Right atrium auricular region (tissue), 2 donors: ENCODE results near the gene ZNF608. TPM values are rescaled to one million over a fixed set of nuclear protein-coding genes. Genes with fewer than 3 reads are reported as not detected.

Experiments
- DNase-seq: peaks from one replicate; pipeline ENCODE4 v3.0.0-alpha.2; 2019; ENCODE audit warnings: low spot score
- H3K27ac ChIP-seq, 2 donors: fragments of 200-600 bp; sonication (generic); 1 replicate in 1 of 2; 2 replicates in 1 of 2; pipeline ENCODE4 v1.5.1; 2016 to 2019
- H3K27me3 ChIP-seq, 2 donors: fragments of 200-600 bp; sonication (generic); one replicate each; pipeline versions ENCODE4 v1.5.1 to v1.6.0; 2017 to 2019
- H3K36me3 ChIP-seq: fragments of 200-600 bp; sonication (generic); one replicate; pipeline ENCODE4 v1.5.1; 2016
- H3K4me1 ChIP-seq, 2 donors: fragments of 200-600 bp; sonication (generic); one replicate each; pipeline versions ENCODE4 v1.5.1 to v1.6.0; 2017 to 2019
- H3K4me3 ChIP-seq, 2 donors: fragments of 200-600 bp; sonication (generic); 1 replicate in 1 of 2; 2 replicates in 1 of 2; pipeline ENCODE4 v1.5.1; 2017 to 2019; ENCODE audit warnings: mild to moderate bottlenecking in 1 of 2, moderate library complexity in 1 of 2
- H3K9me3 ChIP-seq, 2 donors: fragments of 200-600 bp; sonication (generic); one replicate each; pipeline ENCODE4 v1.5.1; 2019
- total RNA-seq, 2 donors: library from RNA; depleted of rRNA; stranded (reverse); fragments of >200 nt; gene quantifications; one replicate each; pipeline ENCODE4 v1.1.0, GENCODE V29; 2016
- TF ChIP-seq, protein P1 (sequence below), 2 donors: fragments of 200-600 bp; sonication (generic); IDR thresholded peaks; one replicate each; pipeline ENCODE4 v1.5.1; 2019; ENCODE audit warnings: antibody characterized with exemption in 2 of 2

Gene ZNF608
- total RNA-seq, 2 donors from 2014 or later, result 29.4 to 38.7 TPM

GRCh38 chr5:124703995-124704394, 42.4 kb downstream of the ZNF608 start:
- H3K27me3 ChIP-seq, result no peaks in the 10 kb centered on the region
- no peaks in the 10 kb centered on the region for H3K36me3 ChIP-seq
- TF ChIP-seq, protein P1, sequence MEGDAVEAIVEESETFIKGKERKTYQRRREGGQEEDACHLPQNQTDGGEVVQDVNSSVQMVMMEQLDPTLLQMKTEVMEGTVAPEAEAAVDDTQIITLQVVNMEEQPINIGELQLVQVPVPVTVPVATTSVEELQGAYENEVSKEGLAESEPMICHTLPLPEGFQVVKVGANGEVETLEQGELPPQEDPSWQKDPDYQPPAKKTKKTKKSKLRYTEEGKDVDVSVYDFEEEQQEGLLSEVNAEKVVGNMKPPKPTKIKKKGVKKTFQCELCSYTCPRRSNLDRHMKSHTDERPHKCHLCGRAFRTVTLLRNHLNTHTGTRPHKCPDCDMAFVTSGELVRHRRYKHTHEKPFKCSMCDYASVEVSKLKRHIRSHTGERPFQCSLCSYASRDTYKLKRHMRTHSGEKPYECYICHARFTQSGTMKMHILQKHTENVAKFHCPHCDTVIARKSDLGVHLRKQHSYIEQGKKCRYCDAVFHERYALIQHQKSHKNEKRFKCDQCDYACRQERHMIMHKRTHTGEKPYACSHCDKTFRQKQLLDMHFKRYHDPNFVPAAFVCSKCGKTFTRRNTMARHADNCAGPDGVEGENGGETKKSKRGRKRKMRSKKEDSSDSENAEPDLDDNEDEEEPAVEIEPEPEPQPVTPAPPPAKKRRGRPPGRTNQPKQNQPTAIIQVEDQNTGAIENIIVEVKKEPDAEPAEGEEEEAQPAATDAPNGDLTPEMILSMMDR (IDR thresholded peaks at IDR 0.05), result no peak
- peak overlapping the region in 1 of 2 donors; percentile 52 for H3K27ac ChIP-seq
- DNase-seq, result no peak
- peaks cover 0 to 74% of the 10 kb centered on the region in 2 donors for H3K4me1 ChIP-seq
- no peak overlapping the region for H3K4me3 ChIP-seq
- no peaks in the 10 kb centered on the region for H3K9me3 ChIP-seq

- Histone ChIP-seq H3K27me3 (no peaks in the 10 kb centered on the region), H3K4me1 (peaks cover 0 to 73% of the 10 kb centered on the region in 2 donors), H3K4me3 (no peak overlapping the region), H3K27ac (peak overlapping the region in 1 of 2 donors; percentile 52), H3K36me3 (no peaks in the 10 kb centered on the region), H3K9me3 (no peaks in the 10 kb centered on the region)
- TF ChIP-seq, protein P1 (IDR thresholded peaks at IDR 0.05), result no peak
- no peak for DNase-seq
Measured at GRCh38 chr5:124702525-124702924, 43.9 kb downstream of the ZNF608 start.

GRCh38 chr5:124701873-124702425, 44.5 kb downstream of the ZNF608 start:
- DNase-seq, result no peak
- H3K27me3 ChIP-seq, result no peaks in the 10 kb centered on the region
- peak overlapping the region in 1 of 2 donors; percentile 52 for H3K27ac ChIP-seq
- no peak overlapping the region for H3K4me3 ChIP-seq
- no peaks in the 10 kb centered on the region for H3K36me3 ChIP-seq
- H3K4me1 ChIP-seq, result peaks cover 0 to 67% of the 10 kb centered on the region in 2 donors
- no peaks in the 10 kb centered on the region for H3K9me3 ChIP-seq
- TF ChIP-seq, protein P1 (IDR thresholded peaks at IDR 0.05), result no peak

DNA sequence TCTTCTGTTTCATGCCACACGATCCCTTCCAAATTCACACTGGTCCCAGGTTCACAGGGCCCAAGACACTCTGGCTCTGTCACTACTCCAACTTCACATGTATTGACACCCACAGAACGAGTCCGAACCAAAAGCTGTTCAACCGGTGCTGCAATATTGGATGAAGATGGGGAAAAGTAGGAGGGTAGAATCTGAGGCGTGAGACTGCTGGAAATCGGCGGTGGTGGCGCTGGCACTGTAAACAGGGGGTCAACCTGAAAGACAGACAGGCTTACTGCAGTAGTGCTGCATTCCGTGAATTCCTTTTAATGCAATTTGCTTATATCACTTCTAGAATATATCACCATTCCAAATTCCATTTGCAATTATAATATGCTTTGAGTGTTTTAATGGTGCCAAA, 45.4 kb downstream of the ZNF608 start:
- Histone ChIP-seq H3K4me3 (no peak overlapping the region), H3K9me3 (no peaks in the 10 kb centered on the region), H3K27me3 (no peaks in the 10 kb centered on the region), H3K36me3 (no peaks in the 10 kb centered on the region), H3K4me1 (peaks cover 0 to 66% of the 10 kb centered on the region in 2 donors), H3K27ac (peak overlapping the region in 1 of 2 donors; percentile 80)
- TF ChIP-seq, protein P1 (IDR thresholded peaks at IDR 0.05), result no peak
- no peak for DNase-seq

GRCh38 chr5:124700333-124700732, 46.1 kb downstream of the ZNF608 start:
- TF ChIP-seq, protein P1 (IDR thresholded peaks at IDR 0.05), result no peak
- Histone ChIP-seq H3K4me1 (peaks cover 0 to 60% of the 10 kb centered on the region in 2 donors), H3K36me3 (no peaks in the 10 kb centered on the region), H3K27ac (peak overlapping the region in 1 of 2 donors; percentile 80), H3K4me3 (no peak overlapping the region), H3K9me3 (no peaks in the 10 kb centered on the region), H3K27me3 (no peaks in the 10 kb centered on the region)
- DNase-seq, result no peak

- H3K27me3 ChIP-seq, result no peaks in the 10 kb centered on the region
- TF ChIP-seq, protein P1 (IDR thresholded peaks at IDR 0.05), result no peak
- H3K27ac ChIP-seq, result peak overlapping the region; percentile 57 to 80
- H3K4me3 ChIP-seq, result no peak overlapping the region
- H3K4me1 ChIP-seq, result peaks cover 0 to 47% of the 10 kb centered on the region in 2 donors
- no peaks in the 10 kb centered on the region for H3K36me3 ChIP-seq
- DNase-seq, result no peak
- H3K9me3 ChIP-seq, result no peaks in the 10 kb centered on the region
Measured at GRCh38 chr5:124698770-124699169, 47.7 kb downstream of the ZNF608 start.
